Measurements from ENCODE around the gene UBALD2. TPM values are rescaled to one million over a fixed set of nuclear protein-coding genes. Genes with fewer than 3 reads are reported as not detected.

Gene UBALD2
- total and polyA plus RNA-seq, 2 donors (not counting 3 experiments of a cell fraction or from before 2014, with no cell fraction given) = 46.9 to 70.9 TPM

DNA sequence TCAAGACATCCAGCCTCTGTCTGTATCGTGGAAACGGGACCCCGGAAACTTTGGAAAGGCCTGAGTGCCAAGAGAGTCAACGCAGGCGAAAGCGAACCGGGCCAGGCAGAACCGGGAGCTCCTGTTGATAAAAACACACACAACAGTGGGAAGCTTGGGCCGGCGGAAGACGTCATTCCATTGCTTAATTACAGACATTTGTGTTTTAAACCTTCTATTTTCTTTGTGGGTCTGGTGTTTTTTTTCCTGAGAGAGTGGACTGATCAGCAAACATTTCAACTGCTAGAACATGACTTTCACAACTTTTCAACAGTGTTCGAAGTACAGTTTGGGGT, 24.0 kb upstream of the UBALD2 start:
- Histone ChIP-seq H3K79me2 (ENCODE audit: control insufficient read depth, insufficient read depth, low read length) (no peaks in the 10 kb centered on the region), H4K20me1 (replicated peaks; ENCODE audit: control insufficient read depth, extremely low read depth, insufficient read depth, low read length) (no peaks in the 10 kb centered on the region), H3K27ac (ENCODE audit: insufficient read depth, low read depth, low read length) (no peak overlapping the region), H3K4me2 (ENCODE audit: insufficient read depth, low read length) (peak overlapping the region; percentile 49), H3K36me3 (ENCODE audit: control insufficient read depth in 2 of 2, extremely low read depth in 1 of 2, insufficient read depth in 2 of 2, low read length in 2 of 2) (no peaks in the 10 kb centered on the region), H2AFZ (ENCODE audit: low read depth, low read length) (peak overlapping the region; percentile 94), H3K4me3 (replicated peaks in 1 of 3; ENCODE audit: insufficient read depth in 1 of 3, low read depth in 1 of 3, low read length in 3 of 3) (peak overlapping the region in 2 of 3 experiments; percentile 20 to 54), H3K9me3 (replicated peaks; ENCODE audit: control insufficient read depth, insufficient read depth, low read length) (no peaks in the 10 kb centered on the region), H3K4me1 (ENCODE audit: control insufficient read depth, extremely low read depth, insufficient read depth, low read length) (peaks cover 7% of the 10 kb centered on the region), H3K9ac (replicated peaks; ENCODE audit: extremely low read depth, insufficient read depth, low read length) (peak overlapping the region; percentile 0), H3K9me1 (replicated peaks; ENCODE audit: control insufficient read depth, extremely low read depth, insufficient read depth, low read length) (no peaks in the 10 kb centered on the region), H3K27me3 (ENCODE audit: control insufficient read depth in 2 of 2, insufficient read depth in 2 of 2, low read length in 2 of 2) (peaks cover 46 to 55% of the 10 kb centered on the region in 2 experiments)
- ChIA-PET POLR2A (interaction anchor here (1.0 kb wide), 1 partner anchor 21 kb away, joined by 3 read pairs; no protein-coding TSS in a partner anchor), CTCF (interaction anchor here (0.7 to 2.6 kb wide), 6 partner anchors 11 to 120 kb away, joined by 3 to 16 read pairs (median 3); no protein-coding TSS in a partner anchor)
- intact Hi-C loops (cut with micrococcal nuclease) = loop anchor here (2.0 kb wide), 1 partner anchor 24 kb away; the partner anchor contains the start of gene UBALD2
- FAIRE-seq (no peak), DNase-seq (ENCODE audit: low read depth, low spot score) (no peak)
- TF ChIP-seq FOS (IDR thresholded peaks at IDR 0.05; ENCODE audit: borderline replicate concordance, insufficient read depth, low read length) = no peak
- TF ChIP-seq JUN (IDR thresholded peaks at IDR 0.05; ENCODE audit: borderline replicate concordance, insufficient read depth, insufficient read length, low read depth) = no peak
- no peak for TF ChIP-seq MYC (IDR thresholded peaks at IDR 0.05; ENCODE audit: low read depth, low read length)
- no peak for TF ChIP-seq GATA2 (IDR thresholded peaks at IDR 0.05; ENCODE audit: insufficient read depth, insufficient read length, low read depth, low read length)
- TF ChIP-seq POLR2A (IDR thresholded peaks at IDR 0.05; ENCODE audit: low read depth, low read length) = no peak
- no peak for TF ChIP-seq POLR2AphosphoS5 (IDR thresholded peaks at IDR 0.05; ENCODE audit: insufficient read depth, low read depth, low read length)
- BruUV-seq (replicated peaks) = no TSS peak
- dilution Hi-C loops (cut with MboI; ENCODE audit: extremely low pct_ligation_motif_present, low sequenced_read_pairs) = no loop called here

DNA sequence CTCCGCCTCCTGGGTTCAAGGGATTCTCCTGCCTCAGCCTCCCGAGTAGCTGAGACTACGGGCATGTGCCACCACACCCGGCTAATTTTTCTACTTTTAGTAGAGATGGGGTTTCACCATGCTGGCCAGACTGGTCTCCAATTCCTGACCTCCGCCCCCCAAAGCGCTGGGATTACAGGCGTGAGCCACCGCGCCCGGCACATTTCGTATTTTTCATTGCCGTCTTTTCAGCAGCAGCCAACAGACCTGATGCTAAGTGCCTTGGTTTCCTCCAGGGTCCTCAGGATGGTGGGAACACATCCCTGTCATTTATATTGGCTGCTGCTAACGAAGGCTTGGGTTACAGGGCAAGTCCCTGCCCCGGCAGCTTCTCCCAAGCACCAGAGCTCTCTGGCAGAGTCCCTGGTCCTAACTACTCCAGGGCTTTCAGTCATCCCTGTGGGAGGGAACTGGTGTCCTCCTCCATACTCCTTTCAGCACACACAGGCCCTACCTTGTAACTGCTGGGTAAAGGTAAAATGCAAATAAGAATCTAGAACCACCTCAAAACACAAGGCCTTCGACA, 23.4 kb upstream of the UBALD2 start:
- POLR2A ChIA-PET = no interaction called here
- no peak overlapping the region for H3K9ac ChIP-seq (replicated peaks; ENCODE audit: extremely low read depth, insufficient read depth, low read length)
- intact Hi-C loops (cut with micrococcal nuclease) = loop anchor here (2.0 kb wide), 1 partner anchor 23 kb away; the partner anchor contains the start of gene UBALD2
- no peaks in the 10 kb centered on the region for H3K9me3 ChIP-seq (replicated peaks; ENCODE audit: control insufficient read depth, insufficient read depth, low read length)
- no peak overlapping the region for H3K4me3 ChIP-seq (replicated peaks in 1 of 3; ENCODE audit: insufficient read depth in 1 of 3, low read depth in 1 of 3, low read length in 3 of 3)
- DNase-seq (ENCODE audit: low read depth, low spot score) = no peak
- no TSS peak for BruUV-seq (replicated peaks)
- no peaks in the 10 kb centered on the region for H3K79me2 ChIP-seq (ENCODE audit: control insufficient read depth, insufficient read depth, low read length)
- H2AFZ ChIP-seq (ENCODE audit: low read depth, low read length) = no peak overlapping the region
- dilution Hi-C loops (cut with MboI; ENCODE audit: extremely low pct_ligation_motif_present, low sequenced_read_pairs) = no loop called here
- H3K4me2 ChIP-seq (ENCODE audit: insufficient read depth, low read length) = no peak overlapping the region
- no peak overlapping the region for H3K27ac ChIP-seq (ENCODE audit: insufficient read depth, low read depth, low read length)
- no peaks in the 10 kb centered on the region for H4K20me1 ChIP-seq (replicated peaks; ENCODE audit: control insufficient read depth, extremely low read depth, insufficient read depth, low read length)
- FAIRE-seq = no peak
- peaks cover 7% of the 10 kb centered on the region for H3K4me1 ChIP-seq (ENCODE audit: control insufficient read depth, extremely low read depth, insufficient read depth, low read length)
- TF ChIP-seq GATA2 (IDR thresholded peaks at IDR 0.05; ENCODE audit: insufficient read depth, insufficient read length, low read depth, low read length) (no peak), POLR2AphosphoS5 (IDR thresholded peaks at IDR 0.05; ENCODE audit: insufficient read depth, low read depth, low read length) (no peak), MYC (IDR thresholded peaks at IDR 0.05; ENCODE audit: low read depth, low read length) (no peak), EZH2 (IDR thresholded peaks at IDR 0.05; ENCODE audit: borderline replicate concordance, low read depth, low read length, severe bottlenecking) (no peak), POLR2A (IDR thresholded peaks at IDR 0.05; ENCODE audit: low read depth, low read length) (no peak), FOS (IDR thresholded peaks at IDR 0.05; ENCODE audit: borderline replicate concordance, insufficient read depth, low read length) (no peak), JUN (IDR thresholded peaks at IDR 0.05; ENCODE audit: borderline replicate concordance, insufficient read depth, insufficient read length, low read depth) (no peak)
- TF ChIP-seq, protein P1, sequence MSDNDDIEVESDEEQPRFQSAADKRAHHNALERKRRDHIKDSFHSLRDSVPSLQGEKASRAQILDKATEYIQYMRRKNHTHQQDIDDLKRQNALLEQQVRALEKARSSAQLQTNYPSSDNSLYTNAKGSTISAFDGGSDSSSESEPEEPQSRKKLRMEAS (IDR thresholded peaks at IDR 0.05; ENCODE audit: insufficient read depth, insufficient read length) = no peak
- TF ChIP-seq, protein P2, sequence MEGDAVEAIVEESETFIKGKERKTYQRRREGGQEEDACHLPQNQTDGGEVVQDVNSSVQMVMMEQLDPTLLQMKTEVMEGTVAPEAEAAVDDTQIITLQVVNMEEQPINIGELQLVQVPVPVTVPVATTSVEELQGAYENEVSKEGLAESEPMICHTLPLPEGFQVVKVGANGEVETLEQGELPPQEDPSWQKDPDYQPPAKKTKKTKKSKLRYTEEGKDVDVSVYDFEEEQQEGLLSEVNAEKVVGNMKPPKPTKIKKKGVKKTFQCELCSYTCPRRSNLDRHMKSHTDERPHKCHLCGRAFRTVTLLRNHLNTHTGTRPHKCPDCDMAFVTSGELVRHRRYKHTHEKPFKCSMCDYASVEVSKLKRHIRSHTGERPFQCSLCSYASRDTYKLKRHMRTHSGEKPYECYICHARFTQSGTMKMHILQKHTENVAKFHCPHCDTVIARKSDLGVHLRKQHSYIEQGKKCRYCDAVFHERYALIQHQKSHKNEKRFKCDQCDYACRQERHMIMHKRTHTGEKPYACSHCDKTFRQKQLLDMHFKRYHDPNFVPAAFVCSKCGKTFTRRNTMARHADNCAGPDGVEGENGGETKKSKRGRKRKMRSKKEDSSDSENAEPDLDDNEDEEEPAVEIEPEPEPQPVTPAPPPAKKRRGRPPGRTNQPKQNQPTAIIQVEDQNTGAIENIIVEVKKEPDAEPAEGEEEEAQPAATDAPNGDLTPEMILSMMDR (IDR thresholded peaks at IDR 0.05; ENCODE audit: extremely low read depth in 1 of 2, insufficient read depth in 1 of 2, low read depth in 1 of 2, low read length in 2 of 2) = no peak
- H3K9me1 ChIP-seq (replicated peaks; ENCODE audit: control insufficient read depth, extremely low read depth, insufficient read depth, low read length) = no peaks in the 10 kb centered on the region
- H3K36me3 ChIP-seq (ENCODE audit: control insufficient read depth in 2 of 2, extremely low read depth in 1 of 2, insufficient read depth in 2 of 2, low read length in 2 of 2) = no peaks in the 10 kb centered on the region
- peaks cover 50 to 60% of the 10 kb centered on the region in 2 experiments for H3K27me3 ChIP-seq (ENCODE audit: control insufficient read depth in 2 of 2, insufficient read depth in 2 of 2, low read length in 2 of 2)
- CTCF ChIA-PET = interaction anchor here (1.1 to 2.6 kb wide), 4 partner anchors 10 to 60 kb away, joined by 3 to 16 read pairs (median 4); no protein-coding TSS in a partner anchor

All from endothelial cell of umbilical vein (primary cell).